ENCODE results near the gene LRRC2.
A peak's percentile ranks its signal among the peaks of the same experiment; 100 is the strongest.

The LRRC2 gene

DNA sequence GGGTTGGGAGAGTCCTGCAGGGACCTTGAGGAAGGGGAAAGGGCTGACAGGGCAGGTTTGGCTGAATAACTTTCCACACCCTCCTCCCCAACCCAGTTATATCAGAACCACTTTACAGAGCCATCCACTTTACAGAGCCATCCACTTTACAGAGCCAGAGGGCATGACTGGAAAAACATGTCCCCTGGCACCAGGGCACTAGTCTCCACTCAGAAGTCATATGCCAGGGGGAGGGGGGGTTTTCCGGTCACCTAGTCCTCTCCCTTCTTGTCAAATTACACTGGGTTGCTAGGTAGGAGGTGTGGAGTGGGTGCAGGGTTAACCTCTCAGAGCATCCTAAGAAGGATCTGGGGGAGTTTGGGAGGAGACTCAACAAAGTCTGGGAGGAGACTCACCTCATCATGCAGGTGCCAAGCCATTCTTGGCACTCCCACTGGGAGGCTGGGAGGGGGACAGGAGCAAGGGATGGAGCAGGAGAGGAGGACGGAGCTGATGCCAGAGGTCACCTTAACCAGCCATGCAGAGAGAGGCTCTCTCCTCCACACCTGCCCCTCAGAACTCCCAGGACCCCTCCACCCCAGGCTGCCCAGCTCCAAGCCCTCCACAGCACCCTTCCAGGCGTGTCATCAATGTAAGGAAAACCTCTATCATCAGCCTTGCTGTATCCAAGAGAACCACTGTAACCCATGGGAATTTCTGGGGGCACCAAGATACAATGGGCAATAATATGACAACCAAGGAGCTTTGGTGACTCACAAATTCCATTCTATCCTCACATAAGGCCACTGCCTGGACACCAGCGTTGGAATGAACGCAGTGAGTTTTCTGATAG, 1.7 kb downstream of the LRRC2 start:
- H3K79me2 ChIP-seq (ENCODE audit: low read length): no peaks in the 10 kb centered on the region
- H3K27ac ChIP-seq (ENCODE audit: low read length): no peak overlapping the region

DNA sequence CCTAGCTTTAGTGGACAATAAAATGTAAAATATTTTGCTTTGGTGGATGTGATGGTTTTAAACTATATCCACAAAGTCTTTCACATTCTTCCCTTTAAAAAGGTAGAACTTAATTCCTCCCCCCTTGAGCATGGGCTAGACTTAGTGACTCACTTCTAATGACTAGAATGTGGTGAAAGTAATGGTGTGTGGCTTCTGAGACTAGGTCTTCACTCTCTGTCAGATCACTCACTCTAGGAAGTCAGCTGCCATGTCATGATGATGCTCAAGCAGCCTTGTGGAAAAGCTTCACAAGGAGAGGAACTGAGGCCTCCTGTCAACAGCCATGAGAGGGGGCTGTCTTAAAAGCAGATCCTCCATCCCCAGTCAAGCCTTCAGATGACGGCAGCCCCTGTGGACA, 4.2 kb downstream of the LRRC2 start:
- Histone ChIP-seq H4K20me1 (ENCODE audit: insufficient read depth, low read length) (no peaks in the 10 kb centered on the region), H3K36me3 (replicated peaks; ENCODE audit: low read depth, low read length) (no peaks in the 10 kb centered on the region), H3K9me3 (ENCODE audit: insufficient read depth, low read length) (no peaks in the 10 kb centered on the region), H3K79me2 (ENCODE audit: low read length) (no peaks in the 10 kb centered on the region), H3K4me3 (ENCODE audit: low read length) (no peak overlapping the region), H3K4me1 (ENCODE audit: low read length) (peaks cover 14% of the 10 kb centered on the region), H2AFZ (ENCODE audit: low read depth, low read length) (no peak overlapping the region), H3K4me2 (ENCODE audit: low read length) (no peak overlapping the region), H3K27me3 (ENCODE audit: low read depth, low read length) (peaks cover 23% of the 10 kb centered on the region), H3K27ac (ENCODE audit: low read length) (no peak overlapping the region), H3K9ac (ENCODE audit: low read length) (no peak overlapping the region)
- TF ChIP-seq, protein P1, sequence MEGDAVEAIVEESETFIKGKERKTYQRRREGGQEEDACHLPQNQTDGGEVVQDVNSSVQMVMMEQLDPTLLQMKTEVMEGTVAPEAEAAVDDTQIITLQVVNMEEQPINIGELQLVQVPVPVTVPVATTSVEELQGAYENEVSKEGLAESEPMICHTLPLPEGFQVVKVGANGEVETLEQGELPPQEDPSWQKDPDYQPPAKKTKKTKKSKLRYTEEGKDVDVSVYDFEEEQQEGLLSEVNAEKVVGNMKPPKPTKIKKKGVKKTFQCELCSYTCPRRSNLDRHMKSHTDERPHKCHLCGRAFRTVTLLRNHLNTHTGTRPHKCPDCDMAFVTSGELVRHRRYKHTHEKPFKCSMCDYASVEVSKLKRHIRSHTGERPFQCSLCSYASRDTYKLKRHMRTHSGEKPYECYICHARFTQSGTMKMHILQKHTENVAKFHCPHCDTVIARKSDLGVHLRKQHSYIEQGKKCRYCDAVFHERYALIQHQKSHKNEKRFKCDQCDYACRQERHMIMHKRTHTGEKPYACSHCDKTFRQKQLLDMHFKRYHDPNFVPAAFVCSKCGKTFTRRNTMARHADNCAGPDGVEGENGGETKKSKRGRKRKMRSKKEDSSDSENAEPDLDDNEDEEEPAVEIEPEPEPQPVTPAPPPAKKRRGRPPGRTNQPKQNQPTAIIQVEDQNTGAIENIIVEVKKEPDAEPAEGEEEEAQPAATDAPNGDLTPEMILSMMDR (IDR thresholded peaks at IDR 0.05; ENCODE audit: low read depth, low read length): no peak
- TF ChIP-seq EZH2phosphoT487 (IDR thresholded peaks at IDR 0.05; ENCODE audit: low read depth): no peak

More for the DNA sequence above, 1.7 kb downstream of the LRRC2 start:
- H3K4me2 ChIP-seq (ENCODE audit: low read length): no peak overlapping the region
- no peaks in the 10 kb centered on the region for H3K4me1 ChIP-seq (ENCODE audit: low read length)
- H3K9me3 ChIP-seq (ENCODE audit: insufficient read depth, low read length): no peaks in the 10 kb centered on the region
- no peaks in the 10 kb centered on the region for H4K20me1 ChIP-seq (ENCODE audit: insufficient read depth, low read length)
- no peak for TF ChIP-seq EZH2phosphoT487 (IDR thresholded peaks at IDR 0.05; ENCODE audit: low read depth)
- TF ChIP-seq, protein P1 (IDR thresholded peaks at IDR 0.05; ENCODE audit: low read depth, low read length): no peak
- no peak overlapping the region for H3K9ac ChIP-seq (ENCODE audit: low read length)
- H3K36me3 ChIP-seq (replicated peaks; ENCODE audit: low read depth, low read length): no peaks in the 10 kb centered on the region
- H2AFZ ChIP-seq (ENCODE audit: low read depth, low read length): no peak overlapping the region
- no peak overlapping the region for H3K4me3 ChIP-seq (ENCODE audit: low read length)
- peaks cover 20% of the 10 kb centered on the region for H3K27me3 ChIP-seq (ENCODE audit: low read depth, low read length)

DNA sequence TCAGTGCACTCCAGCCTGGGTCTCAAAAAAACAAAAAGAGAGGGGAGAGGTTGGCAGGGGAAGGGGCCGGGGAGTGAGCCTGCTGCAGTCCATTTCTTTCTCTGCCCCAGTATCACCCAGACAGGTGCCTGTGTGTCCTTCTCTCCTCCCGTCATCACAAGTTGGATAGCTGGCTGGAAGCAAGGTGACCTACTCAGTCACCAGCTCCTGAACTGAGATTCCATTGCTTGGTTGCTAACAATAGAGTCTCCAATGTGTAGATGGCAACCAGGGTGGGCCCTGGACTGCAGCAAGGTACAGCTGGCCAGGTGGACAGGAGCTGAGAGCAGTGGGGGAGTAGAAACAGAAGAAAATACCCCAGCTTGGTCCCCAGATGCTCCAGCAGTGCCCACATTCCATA, 4.6 kb downstream of the LRRC2 start:
- H2AFZ ChIP-seq (ENCODE audit: low read depth, low read length): no peak overlapping the region
- no peak overlapping the region for H3K4me2 ChIP-seq (ENCODE audit: low read length)
- H3K79me2 ChIP-seq (ENCODE audit: low read length): no peaks in the 10 kb centered on the region
- H3K9ac ChIP-seq (ENCODE audit: low read length): no peak overlapping the region
- H3K4me3 ChIP-seq (ENCODE audit: low read length): no peak overlapping the region
- H4K20me1 ChIP-seq (ENCODE audit: insufficient read depth, low read length): no peaks in the 10 kb centered on the region
- H3K27me3 ChIP-seq (ENCODE audit: low read depth, low read length): peaks cover 23% of the 10 kb centered on the region
- no peaks in the 10 kb centered on the region for H3K9me3 ChIP-seq (ENCODE audit: insufficient read depth, low read length)
- no peak overlapping the region for H3K27ac ChIP-seq (ENCODE audit: low read length)
- peaks cover 14% of the 10 kb centered on the region for H3K4me1 ChIP-seq (ENCODE audit: low read length)
- no peaks in the 10 kb centered on the region for H3K36me3 ChIP-seq (replicated peaks; ENCODE audit: low read depth, low read length)
- TF ChIP-seq, protein P1 (IDR thresholded peaks at IDR 0.05; ENCODE audit: low read depth, low read length): no peak
- TF ChIP-seq EZH2phosphoT487 (IDR thresholded peaks at IDR 0.05; ENCODE audit: low read depth): no peak

DNA sequence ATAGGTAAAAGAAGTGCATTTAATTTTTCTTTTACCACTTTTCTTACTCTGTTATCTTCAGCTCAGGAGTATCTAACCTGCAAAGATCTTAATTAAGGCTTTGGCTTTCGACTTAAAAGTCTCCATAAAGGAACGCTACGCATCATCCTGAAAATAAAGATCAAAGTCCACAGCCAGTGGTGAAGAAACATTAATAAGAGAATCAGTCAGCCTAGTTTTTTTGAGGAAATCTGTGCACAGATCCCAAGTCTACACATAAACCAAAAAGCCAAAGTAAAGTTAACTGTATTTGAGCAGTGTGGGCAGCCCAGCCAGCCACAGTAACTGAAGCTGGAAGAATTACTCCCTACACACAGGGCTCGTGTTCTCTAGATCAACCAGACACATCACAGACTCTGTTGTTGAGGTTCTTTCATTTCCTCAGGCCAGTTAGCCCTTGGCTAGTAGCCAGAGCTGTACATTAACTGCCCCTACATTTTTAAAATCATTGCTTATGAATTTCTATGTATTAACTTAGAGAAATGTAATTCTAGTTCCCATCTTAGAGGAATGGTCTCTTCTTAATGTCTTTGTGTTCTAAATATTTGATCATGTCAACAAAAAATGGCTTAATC, 6.9 kb downstream of the LRRC2 start:
- H4K20me1 ChIP-seq (ENCODE audit: insufficient read depth, low read length): no peaks in the 10 kb centered on the region
- no peaks in the 10 kb centered on the region for H3K9me3 ChIP-seq (ENCODE audit: insufficient read depth, low read length)
- TF ChIP-seq, protein P1 (IDR thresholded peaks at IDR 0.05; ENCODE audit: low read depth, low read length): no peak
- TF ChIP-seq EZH2phosphoT487 (IDR thresholded peaks at IDR 0.05; ENCODE audit: low read depth): no peak
- H3K79me2 ChIP-seq (ENCODE audit: low read length): no peaks in the 10 kb centered on the region
- H3K36me3 ChIP-seq (replicated peaks; ENCODE audit: low read depth, low read length): no peaks in the 10 kb centered on the region
- peak overlapping the region; percentile 100 for H2AFZ ChIP-seq (ENCODE audit: low read depth, low read length)
- peak overlapping the region; percentile 96 for H3K4me2 ChIP-seq (ENCODE audit: low read length)
- peaks cover 29% of the 10 kb centered on the region for H3K27me3 ChIP-seq (ENCODE audit: low read depth, low read length)
- H3K9ac ChIP-seq (ENCODE audit: low read length): peak overlapping the region; percentile 84; the same call in 1 of the 2 replicates
- H3K27ac ChIP-seq (ENCODE audit: low read length): no peak overlapping the region
- H3K4me3 ChIP-seq (ENCODE audit: low read length): peak overlapping the region; percentile 91
- H3K4me1 ChIP-seq (ENCODE audit: low read length): peaks cover 14% of the 10 kb centered on the region

All from OCI-LY3 (cell line).